ENCODE results near the gene FYCO1. TPM values are rescaled to one million over a fixed set of nuclear protein-coding genes. Genes with fewer than 3 reads are reported as not detected.

The FYCO1 gene
- total and polyA plus RNA-seq, 2 of the 8 experiments (the other 6 are each of a cell fraction or from before 2014, with no cell fraction given) = 4.8 to 10.8 TPM

GRCh38 chr3:45938864-45939263 lies 56.8 kb downstream of the FYCO1 start:
- POLR2A ChIA-PET (ENCODE audit: partially characterized antibody) = interaction anchor here (0.8 kb wide), 1 partner anchor 269 kb away, joined by 3 read pairs; the partner anchor contains the start of gene CCR1
- Histone ChIP-seq H2BK5ac (ENCODE audit: low read depth, low read length) (no peak overlapping the region), H3K9me3 (ENCODE audit: insufficient read depth in 2 of 2, low read depth in 1 of 2, low read length in 1 of 2) (no peaks in the 10 kb centered on the region), H4K91ac (replicated peaks; ENCODE audit: insufficient read length, low read length) (no peak overlapping the region), H3K23me2 (ENCODE audit: low read depth, low read length) (no peaks in the 10 kb centered on the region), H3K4me3 (ENCODE audit: extremely low read depth in 1 of 4, insufficient read depth in 2 of 4, low read depth in 3 of 4, low read length in 4 of 4) (no peak overlapping the region), H3K23ac (ENCODE audit: insufficient read length) (no peak overlapping the region), H3K4me2 (ENCODE audit: insufficient read depth in 1 of 2, low read depth in 2 of 2, low read length in 2 of 2) (0 out of 4 replicates have a peak overlapping the region, but pooled peaks of 1 of the 2 experiments have one; percentile 2), H2BK120ac (replicated peaks; ENCODE audit: low read depth, low read length) (no peak overlapping the region), H3K9ac (replicated peaks in 1 of 4; ENCODE audit: extremely low read depth in 1 of 4, low read depth in 3 of 4, low read length in 3 of 4) (no peak overlapping the region), H4K8ac (ENCODE audit: extremely low read depth, insufficient read depth, low read length) (no peak overlapping the region), H4K20me1 (replicated peaks in 1 of 2; ENCODE audit: control insufficient read depth in 1 of 2, insufficient read depth in 2 of 2, low read length in 2 of 2) (peaks cover 1 to 2% of the 10 kb centered on the region in 2 experiments), H2BK15ac (ENCODE audit: low read length) (no peak overlapping the region), H2AFZ (ENCODE audit: low read length) (no peak overlapping the region), H3K56ac (replicated peaks; ENCODE audit: insufficient read length, low read depth, low read length) (no peak overlapping the region), H3K18ac (ENCODE audit: extremely low read depth, low read length) (no peak overlapping the region), H3K27ac (ENCODE audit: low read depth, low read length) (no peak overlapping the region), H3K27me3 (replicated peaks in 1 of 4; ENCODE audit: control insufficient read depth in 3 of 4, extremely low read depth in 1 of 4, insufficient read depth in 3 of 4, low read length in 3 of 4) (no peaks in the 10 kb centered on the region), H2AK5ac (ENCODE audit: low read depth, low read length) (no peak overlapping the region), H4K5ac (ENCODE audit: insufficient read length, low read depth, low read length) (no peak overlapping the region), H3K14ac (ENCODE audit: insufficient read length) (no peak overlapping the region), H2BK12ac (ENCODE audit: low read depth, low read length) (no peak overlapping the region), H3K4ac (replicated peaks; ENCODE audit: insufficient read length, low read depth, low read length) (no peak overlapping the region), H3K36me3 (ENCODE audit: control insufficient read depth in 2 of 4, insufficient read depth in 4 of 4, low read length in 3 of 4) (peaks cover 0 to 13% (median 4%) of the 10 kb centered on the region in 4 experiments; a peak in 4 of 8 replicates), H3K79me1 (ENCODE audit: low read depth, low read length) (no peaks in the 10 kb centered on the region), H2BK20ac (ENCODE audit: low read length) (no peak overlapping the region), H3K79me2 (ENCODE audit: control insufficient read depth in 1 of 2, insufficient read depth in 2 of 2, low read length in 2 of 2) (no peaks in the 10 kb centered on the region), H3K4me1 (replicated peaks in 1 of 4; ENCODE audit: control insufficient read depth in 3 of 4, insufficient read depth in 4 of 4, low read length in 3 of 4) (peaks cover 0 to 2% (median under 1%) of the 10 kb centered on the region in 4 experiments; a peak in 2 of 7 replicates)
- DNase-seq (ENCODE audit: low read depth in 1 of 2, low spot score in 2 of 2) (peak; percentile 56 to 86), FAIRE-seq (peak; percentile 93)
- CTCF ChIA-PET (ENCODE audit: partially characterized antibody) = interaction anchor here (0.7 to 7.8 kb wide), 29 partner anchors 9 to 489 kb away, joined by 3 to 54 read pairs (median 4); partner anchors contain the start of gene CCR1
- TF ChIP-seq, protein P1, sequence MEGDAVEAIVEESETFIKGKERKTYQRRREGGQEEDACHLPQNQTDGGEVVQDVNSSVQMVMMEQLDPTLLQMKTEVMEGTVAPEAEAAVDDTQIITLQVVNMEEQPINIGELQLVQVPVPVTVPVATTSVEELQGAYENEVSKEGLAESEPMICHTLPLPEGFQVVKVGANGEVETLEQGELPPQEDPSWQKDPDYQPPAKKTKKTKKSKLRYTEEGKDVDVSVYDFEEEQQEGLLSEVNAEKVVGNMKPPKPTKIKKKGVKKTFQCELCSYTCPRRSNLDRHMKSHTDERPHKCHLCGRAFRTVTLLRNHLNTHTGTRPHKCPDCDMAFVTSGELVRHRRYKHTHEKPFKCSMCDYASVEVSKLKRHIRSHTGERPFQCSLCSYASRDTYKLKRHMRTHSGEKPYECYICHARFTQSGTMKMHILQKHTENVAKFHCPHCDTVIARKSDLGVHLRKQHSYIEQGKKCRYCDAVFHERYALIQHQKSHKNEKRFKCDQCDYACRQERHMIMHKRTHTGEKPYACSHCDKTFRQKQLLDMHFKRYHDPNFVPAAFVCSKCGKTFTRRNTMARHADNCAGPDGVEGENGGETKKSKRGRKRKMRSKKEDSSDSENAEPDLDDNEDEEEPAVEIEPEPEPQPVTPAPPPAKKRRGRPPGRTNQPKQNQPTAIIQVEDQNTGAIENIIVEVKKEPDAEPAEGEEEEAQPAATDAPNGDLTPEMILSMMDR (IDR thresholded peaks at IDR 0.05; ENCODE audit: control extremely low read depth in 1 of 3, insufficient read depth in 1 of 3, low read depth in 1 of 3, low read length in 3 of 3) = peak; percentile 42 to 98 (median 81)
- TF ChIP-seq, protein P2, sequence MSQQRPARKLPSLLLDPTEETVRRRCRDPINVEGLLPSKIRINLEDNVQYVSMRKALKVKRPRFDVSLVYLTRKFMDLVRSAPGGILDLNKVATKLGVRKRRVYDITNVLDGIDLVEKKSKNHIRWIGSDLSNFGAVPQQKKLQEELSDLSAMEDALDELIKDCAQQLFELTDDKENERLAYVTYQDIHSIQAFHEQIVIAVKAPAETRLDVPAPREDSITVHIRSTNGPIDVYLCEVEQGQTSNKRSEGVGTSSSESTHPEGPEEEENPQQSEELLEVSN (IDR thresholded peaks at IDR 0.05) = 0 out of 2 replicates have a peak, but pooled peaks have one; percentile 21
- TF ChIP-seq RAD21 (IDR thresholded peaks at IDR 0.05 in 1 of 2, conservative IDR thresholded peaks at IDR 0.05 in 1 of 2; ENCODE audit: low read depth in 2 of 2, low read length in 2 of 2) (peak; percentile 72 to 76), POLR2A (IDR thresholded peaks at IDR 0.05; ENCODE audit: control extremely low read depth in 1 of 2, low read depth in 2 of 2, low read length in 2 of 2) (no peak), JUND (IDR thresholded peaks at IDR 0.05; ENCODE audit: low read length) (no peak), RXRA (IDR thresholded peaks at IDR 0.05; ENCODE audit: insufficient read depth, low read depth, low read length) (no peak), SP2 (IDR thresholded peaks at IDR 0.05; ENCODE audit: low read length) (no peak), YY1 (IDR thresholded peaks at IDR 0.05; ENCODE audit: low read depth, low read length) (0 out of 2 replicates have a peak, but pooled peaks have one; percentile 10), TEAD4 (IDR thresholded peaks at IDR 0.05; ENCODE audit: low read depth, low read length) (no peak), MAX (IDR thresholded peaks at IDR 0.05) (peak; percentile 82)
- WGBS, 2 experiments (ENCODE audit: extremely low coverage in 1 of 2, insufficient coverage in 1 of 2, insufficient read length in 1 of 2, insufficient replicate concordance in 2 of 2, low coverage in 1 of 2, low lambda C conversion rate in 2 of 2, missing lambda C conversion rate in 1 of 2) = 44% methylated on average over 4 of the region's 4 CpGs; no CpG with 5 or more reads in 1 of the 2 experiments
